Stimulated activated CD8-positive, alpha-beta memory T cell treated with anti-CD3 and anti-CD28 coated beads, Interleukin-2, amount 100 ng/mL, for 48 hours (primary cell): ENCODE data around the gene ETS1.

Source experiments
- DNase-seq, 2 donors: peaks; one replicate each; pipeline ENCODE4 v3.0.0-alpha.2; 2020; ENCODE audit warnings: low read depth in 2 of 2

The ETS1 gene

DNA sequence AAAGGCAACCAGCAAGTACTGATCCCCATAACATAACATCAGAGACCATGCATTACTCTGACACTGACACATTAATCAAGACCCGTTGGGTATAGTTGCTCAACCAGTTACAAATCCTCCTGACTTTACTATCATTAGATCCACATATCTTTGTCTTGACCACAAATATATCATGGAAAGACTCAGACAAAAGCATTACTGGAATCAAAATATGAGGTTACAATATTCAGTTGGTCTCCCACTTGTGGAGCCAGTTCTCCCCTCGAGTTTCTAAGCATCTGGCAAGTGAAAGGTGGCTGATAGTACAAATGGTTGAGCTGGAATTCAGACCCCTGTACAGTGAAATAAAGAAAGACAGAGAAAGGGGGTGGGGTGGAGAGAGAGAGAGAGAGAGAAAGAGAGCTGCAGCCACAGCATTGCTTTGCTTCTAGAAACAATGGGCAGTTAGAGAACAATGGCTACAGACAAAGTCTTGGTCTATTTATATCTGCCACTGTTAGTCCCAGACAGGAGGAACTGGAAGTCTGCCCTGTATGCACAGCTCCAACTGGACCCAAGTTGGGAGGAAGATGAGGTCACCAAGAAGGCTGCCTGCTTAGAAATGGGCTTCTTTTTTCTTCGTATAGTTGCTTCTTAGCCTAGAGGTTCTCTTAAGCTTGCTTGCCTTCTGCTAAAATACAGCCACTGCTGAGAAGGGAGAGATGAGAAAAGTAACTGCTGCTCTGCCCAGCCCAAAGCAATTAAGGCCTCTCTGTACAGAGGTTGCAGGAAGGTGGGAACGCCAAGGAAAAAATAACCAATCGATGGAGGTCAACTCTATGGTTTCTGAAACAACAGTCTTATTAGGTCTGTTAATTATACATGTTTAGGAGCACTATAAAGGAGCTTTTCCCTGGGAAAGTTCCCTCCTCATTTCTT lies 85.5 kb downstream of the ETS1 start:
- no peak for DNase-seq

- no peak for DNase-seq
Observed at GRCh38 chr11:128501008-128501407, 86.3 kb downstream of the ETS1 start.

DNA sequence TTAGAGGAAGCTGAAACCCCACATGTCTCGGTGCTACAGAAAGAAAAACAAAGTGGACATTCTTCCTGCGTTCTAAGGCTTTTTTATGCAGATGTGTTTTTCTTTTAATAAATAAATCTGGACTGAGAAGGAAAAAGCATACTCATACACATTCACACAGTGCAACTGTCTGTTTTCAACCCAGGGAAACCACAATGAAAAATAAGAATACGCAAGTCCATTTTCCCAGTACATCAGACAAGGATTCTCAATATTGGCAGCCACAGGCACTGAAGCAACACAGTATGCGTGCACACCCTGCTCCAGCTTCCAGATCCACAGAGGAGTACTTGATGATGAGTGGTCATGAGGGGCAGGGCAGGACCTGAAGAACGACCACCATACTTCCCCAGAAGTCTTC lies 86.9 kb downstream of the ETS1 start:
- no peak for DNase-seq

GRCh38 chr11:128499613-128500253 lies 87.6 kb downstream of the ETS1 start:
- no peak for DNase-seq

DNA sequence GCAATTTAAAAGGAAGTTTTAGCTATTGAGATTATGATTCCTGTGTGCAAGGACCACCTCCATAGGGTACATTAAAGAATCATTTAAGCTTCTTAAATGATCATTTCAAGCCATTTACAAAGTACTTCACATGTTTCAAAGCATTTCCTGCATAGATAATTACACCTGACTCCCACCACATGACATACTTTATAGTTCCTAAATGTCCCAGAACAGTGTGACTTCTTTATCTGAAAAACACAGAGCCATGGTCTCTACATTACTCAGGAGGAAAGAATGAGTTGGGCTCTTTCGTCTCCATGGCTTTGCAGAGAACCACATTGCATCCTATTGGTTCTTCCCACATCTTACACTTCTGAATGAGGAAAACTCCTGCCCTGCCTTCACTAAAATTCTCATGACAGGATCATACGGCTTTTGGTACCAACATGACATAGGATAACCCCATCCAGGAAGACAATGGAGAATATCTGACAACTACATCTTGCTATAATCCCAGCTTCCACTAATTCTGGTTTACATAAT lies 88.6 kb downstream of the ETS1 start:
- no peak for DNase-seq

DNA sequence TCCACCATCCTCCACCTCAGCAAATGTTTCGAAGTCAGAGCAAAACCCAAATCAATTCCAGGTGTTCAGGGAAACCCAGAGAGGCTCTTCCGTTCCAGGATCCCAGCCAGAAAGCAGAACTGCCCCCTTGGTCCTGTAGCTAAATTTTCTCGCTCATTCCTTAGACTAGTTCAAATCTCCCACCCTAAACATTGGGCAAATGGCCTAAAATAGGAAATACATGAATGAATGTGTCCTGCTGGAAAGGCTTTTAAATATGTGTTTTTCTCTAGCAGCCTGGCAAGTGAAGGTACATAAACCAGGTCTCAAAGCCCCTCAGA lies 89.6 kb downstream of the ETS1 start:
- DNase-seq, result no peak

DNA sequence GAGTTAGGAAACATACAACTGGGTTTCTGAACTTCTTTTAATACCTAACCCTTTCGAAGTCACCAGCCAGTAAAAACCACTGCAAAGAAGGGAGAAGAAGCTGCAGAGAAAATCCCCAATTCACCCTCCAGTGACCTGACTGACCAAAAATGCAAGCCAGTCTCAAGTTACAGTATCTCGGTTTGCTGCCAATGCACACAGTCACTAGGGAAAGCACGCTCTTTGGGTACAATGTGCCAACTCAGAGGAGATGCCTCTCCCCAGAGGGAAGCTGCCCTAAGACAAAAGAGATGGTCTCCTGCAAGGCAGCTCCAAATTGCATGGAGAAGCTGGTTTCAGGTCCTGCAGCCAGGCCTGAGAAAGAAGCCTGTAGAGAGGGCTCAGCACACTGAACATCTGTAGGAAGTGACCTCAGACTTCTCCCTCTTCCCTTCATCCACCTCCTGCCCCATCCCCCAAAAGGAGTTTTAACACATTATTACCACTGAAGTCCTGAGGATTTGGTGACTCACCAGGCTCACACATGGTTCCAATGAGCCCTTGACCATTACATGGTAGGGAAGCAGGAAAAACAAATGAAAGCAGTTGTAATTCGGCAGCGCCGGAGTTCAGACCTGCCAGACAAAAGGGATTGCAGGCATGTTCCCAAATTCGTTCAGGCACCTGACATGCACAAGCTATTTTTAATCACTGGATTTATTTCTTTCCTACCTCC lies 90.1 kb downstream of the ETS1 start:
- no peak for DNase-seq

- DNase-seq, result no peak
Observed at GRCh38 chr11:128496692-128497060, 90.7 kb downstream of the ETS1 start.

GRCh38 chr11:128496249-128496648 lies 91.1 kb downstream of the ETS1 start:
- no peak for DNase-seq

DNA sequence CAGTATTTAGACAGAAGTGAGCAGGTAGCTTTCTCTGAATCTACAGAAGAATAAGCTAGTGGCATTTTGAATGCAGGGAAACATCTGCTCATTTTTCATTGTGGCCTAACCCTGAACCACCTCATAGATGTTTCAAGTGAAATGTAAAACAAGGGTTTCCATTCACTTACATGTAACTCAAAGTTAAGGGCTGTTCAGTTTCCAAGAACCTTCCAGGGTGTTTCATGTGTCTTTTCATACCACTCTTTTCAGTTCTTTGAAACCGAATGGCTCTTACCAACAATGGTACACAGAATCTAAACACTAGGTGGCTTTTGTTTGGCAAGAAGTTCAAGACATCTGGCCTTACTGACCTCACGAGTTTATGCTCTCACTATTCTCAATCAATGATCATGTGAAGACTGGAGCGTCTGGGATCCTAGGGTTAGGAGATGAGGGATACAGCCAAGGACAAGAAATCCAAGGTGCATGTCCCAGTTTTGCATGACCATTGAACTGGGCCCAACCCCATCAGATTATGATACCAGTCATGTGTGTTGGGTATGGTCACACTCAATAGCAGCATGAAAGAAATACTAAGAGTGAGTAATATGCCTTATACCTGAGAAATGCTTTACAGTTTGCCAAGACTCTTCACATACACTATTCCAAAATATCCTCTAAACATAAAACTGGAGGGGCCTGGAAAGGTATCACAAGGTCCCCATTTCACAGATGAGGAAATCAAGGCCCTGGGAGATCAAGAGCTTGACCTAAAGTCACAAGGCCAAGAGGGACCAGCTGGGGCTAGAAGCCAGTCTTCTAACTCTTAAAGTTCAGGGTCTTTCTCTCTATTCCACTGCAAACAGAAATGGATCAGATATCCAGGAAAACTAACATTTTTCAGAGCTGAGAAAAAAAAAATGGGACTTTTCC lies 92.7 kb downstream of the ETS1 start:
- DNase-seq, result no peak

DNA sequence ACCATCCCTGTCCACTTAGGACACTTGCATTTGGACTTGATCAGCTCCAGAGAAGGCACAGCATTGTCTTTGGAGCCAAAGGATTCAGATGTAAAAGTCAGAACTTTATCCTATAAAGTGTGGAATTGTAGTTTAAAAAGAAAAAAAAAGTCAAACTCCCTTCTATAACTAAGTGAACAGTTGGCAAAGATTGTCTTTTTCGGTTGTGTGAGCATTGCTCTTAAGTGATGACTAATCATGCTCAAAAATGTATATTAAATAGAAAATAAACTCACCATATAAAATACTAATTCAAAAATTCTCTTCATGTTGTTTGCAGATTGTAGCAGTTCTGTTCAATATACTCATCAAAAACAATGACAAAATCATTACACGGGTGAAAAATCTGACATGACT lies 93.8 kb downstream of the ETS1 start:
- DNase-seq, result no peak

DNA sequence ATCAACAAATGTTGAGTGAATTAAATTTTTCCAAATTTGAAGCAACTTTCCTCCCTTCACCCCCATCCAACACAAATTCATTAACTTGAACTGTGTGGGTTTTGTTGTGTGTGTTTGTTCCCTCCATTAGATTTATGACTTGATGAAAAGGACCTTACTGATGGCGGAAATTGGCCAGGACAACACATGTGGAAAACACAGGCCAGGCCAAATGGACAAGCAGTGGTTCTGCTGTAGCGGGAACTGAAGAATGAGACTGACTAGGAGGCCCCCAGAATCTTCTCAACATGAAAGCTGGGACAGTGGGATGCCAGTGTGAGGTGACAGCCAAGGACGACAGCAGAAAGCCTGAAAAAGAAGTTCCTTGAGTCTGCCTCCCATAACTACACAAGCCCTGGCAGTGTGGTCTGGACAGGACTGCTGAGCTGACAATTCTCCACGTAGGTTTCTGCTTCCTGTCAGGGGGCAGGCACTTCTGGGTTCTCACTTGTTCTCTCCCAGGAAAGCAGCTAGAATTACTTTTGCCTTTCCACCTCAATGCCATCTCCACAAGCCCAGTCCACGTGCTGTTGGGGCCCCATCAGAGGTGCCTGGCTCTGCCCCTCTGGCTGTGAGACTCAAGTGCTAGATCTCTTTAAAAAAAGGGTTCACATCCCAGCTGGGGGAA lies 94.3 kb downstream of the ETS1 start:
- DNase-seq, result no peak

GRCh38 chr11:128492461-128492860 lies 94.9 kb downstream of the ETS1 start:
- no peak for DNase-seq

GRCh38 chr11:128491195-128491936 lies 96.0 kb downstream of the ETS1 start:
- no peak for DNase-seq

DNA sequence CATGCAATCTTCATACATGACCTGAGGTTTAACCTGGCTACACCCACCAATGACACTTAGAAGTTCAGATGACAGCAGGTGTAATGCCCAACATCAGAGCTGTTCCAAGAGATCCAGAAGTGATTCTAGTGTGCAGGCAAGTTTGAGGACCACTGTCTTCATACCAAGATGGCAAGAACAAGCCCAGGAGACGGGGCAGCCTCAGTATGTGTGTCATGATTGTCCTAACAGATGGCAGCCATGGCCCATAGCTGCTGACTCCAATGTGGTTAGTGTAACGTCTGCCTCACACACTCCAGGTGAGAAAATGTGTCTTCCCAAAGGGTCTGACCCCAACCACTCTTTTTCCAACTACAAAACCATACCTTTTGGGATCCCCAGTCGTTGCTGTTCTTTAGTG lies 97.3 kb downstream of the ETS1 start:
- no peak for DNase-seq

- no peak for DNase-seq
Observed at GRCh38 chr11:128488471-128488870, 98.9 kb downstream of the ETS1 start.

DNA sequence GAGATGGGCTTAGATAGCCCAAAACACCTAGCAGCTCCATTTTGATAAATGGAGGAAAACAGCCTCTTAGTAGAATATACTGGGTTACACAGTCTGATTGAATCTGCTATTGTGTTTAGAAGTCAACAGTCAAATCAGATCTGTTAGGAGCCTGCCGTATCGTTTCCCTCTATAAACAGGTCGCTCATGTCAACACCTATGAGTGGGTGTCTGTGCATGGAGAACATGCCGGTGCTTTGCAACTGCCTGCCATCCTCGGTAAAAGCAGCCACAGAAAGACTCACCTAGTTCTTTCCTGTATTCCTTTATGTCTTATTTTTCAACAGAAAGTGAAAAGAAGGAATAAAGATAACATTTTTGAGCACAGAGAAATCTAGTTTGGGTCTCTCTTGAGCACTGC lies 99.4 kb downstream of the ETS1 start:
- no peak for DNase-seq

DNA sequence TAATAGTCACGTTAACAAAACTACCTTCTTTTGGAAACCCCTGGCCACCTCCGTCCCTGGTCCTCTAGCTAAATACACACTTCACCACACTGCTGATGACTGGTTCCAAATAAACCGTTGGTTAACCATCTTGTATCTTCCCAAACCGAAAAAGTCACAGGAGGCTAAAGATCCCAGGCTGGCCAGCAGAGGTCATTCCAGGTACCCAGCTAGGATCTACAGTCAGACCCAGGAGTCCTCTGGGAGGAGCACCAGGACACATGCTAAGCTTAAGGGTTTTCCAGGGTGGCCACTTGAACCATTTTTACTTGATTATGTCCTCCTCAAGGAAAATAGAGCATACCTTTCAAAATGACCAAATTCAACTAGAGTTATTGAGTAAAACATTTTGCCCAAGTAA lies 103.2 kb downstream of the ETS1 start:
- DNase-seq, result no peak

DNA sequence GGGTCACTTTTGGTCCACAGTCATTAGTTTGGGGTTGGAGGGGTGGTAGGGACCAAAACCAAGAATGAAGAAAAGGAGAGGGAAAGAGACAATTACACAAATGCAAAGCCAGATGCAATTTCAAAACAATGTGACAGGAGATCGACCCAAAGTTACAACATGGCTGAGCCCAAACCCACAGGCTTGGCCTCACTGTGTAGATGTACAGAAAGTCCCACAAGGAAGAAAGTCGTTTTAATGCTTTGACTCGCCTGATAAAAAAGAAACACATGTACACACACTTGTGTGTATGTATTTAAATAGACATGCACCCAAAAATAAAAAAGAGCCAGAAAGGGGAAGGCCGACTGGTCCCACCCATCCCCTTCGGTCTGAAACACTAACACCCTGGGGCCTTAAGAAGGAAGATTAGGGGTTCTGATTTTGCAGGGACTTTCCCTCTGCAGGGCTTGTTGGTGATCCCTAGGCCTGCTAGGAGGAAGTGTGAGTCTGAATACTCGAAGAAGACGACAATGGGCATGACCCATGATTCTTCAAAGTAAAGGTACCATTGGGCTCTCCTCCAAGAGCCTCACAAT lies 104.1 kb downstream of the ETS1 start:
- no peak for DNase-seq
